Measurements from ENCODE around the gene TMEM132A.

TMEM132A gene

GRCh38 chr11:60960405-60960804 is 36.1 kb downstream of the TMEM132A start:
- DNase-seq, result no peak
- Histone ChIP-seq H4K20me1 (ENCODE audit: insufficient read depth, low read length) (no peaks in the 10 kb centered on the region), H3K4me3 (ENCODE audit: low read length) (no peak overlapping the region), H3K9me3 (replicated peaks; ENCODE audit: insufficient read depth, low read length) (no peaks in the 10 kb centered on the region), H2AFZ (ENCODE audit: low read length) (no peak overlapping the region), H3F3A (ENCODE audit: insufficient read depth, low read length) (no peaks in the 10 kb centered on the region), H3K4me1 (ENCODE audit: low read length) (no peaks in the 10 kb centered on the region), H3K4me2 (ENCODE audit: low read depth, low read length) (no peak overlapping the region), H3K36me3 (replicated peaks; ENCODE audit: insufficient read depth, low read length) (no peaks in the 10 kb centered on the region), H3K27ac (ENCODE audit: low read length) (no peak overlapping the region), H3K79me2 (ENCODE audit: low read length) (no peaks in the 10 kb centered on the region), H3K9me2 (replicated peaks; ENCODE audit: insufficient read depth, low read length) (no peaks in the 10 kb centered on the region), H3K9ac (ENCODE audit: low read length) (no peak overlapping the region), H3K27me3 (replicated peaks; ENCODE audit: insufficient read depth, low read length) (no peaks in the 10 kb centered on the region)
- no peak for TF ChIP-seq EZH2phosphoT487 (IDR thresholded peaks at IDR 0.05; ENCODE audit: low read length)
- TF ChIP-seq CTCF (IDR thresholded peaks at IDR 0.05; ENCODE audit: low read length), result no peak
- no peak for TF ChIP-seq EZH2 (optimal IDR thresholded peaks at IDR 0.05; ENCODE audit: low read depth, low read length)

DNA sequence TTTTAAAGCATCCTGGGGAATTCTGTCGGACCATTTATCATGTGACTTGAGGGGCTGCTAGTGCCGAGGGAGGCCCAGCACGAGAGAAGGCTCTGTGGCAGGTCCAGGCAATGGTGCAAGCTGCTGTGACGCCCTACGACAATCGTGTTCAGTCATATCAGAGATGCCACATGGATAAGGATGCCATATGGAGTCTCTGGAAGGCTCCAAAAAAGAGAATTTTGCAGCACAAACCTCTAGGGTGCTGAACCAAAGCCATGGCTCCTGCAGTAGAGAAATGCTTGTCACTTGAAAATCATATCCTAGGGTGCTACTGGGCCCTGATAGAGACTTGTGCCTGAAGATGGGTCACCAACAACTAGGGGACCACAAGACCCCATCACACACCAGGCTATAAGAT is 40.5 kb downstream of the TMEM132A start:
- Histone ChIP-seq H3K4me1 (ENCODE audit: low read length) (no peaks in the 10 kb centered on the region), H4K20me1 (ENCODE audit: insufficient read depth, low read length) (no peaks in the 10 kb centered on the region), H3K9ac (ENCODE audit: low read length) (no peak overlapping the region), H3K4me2 (ENCODE audit: low read depth, low read length) (no peak overlapping the region), H3F3A (ENCODE audit: insufficient read depth, low read length) (no peaks in the 10 kb centered on the region), H2AFZ (ENCODE audit: low read length) (no peak overlapping the region), H3K27ac (ENCODE audit: low read length) (no peak overlapping the region), H3K4me3 (ENCODE audit: low read length) (no peak overlapping the region), H3K9me2 (replicated peaks; ENCODE audit: insufficient read depth, low read length) (no peaks in the 10 kb centered on the region), H3K79me2 (ENCODE audit: low read length) (no peaks in the 10 kb centered on the region), H3K9me3 (replicated peaks; ENCODE audit: insufficient read depth, low read length) (no peaks in the 10 kb centered on the region), H3K27me3 (replicated peaks; ENCODE audit: insufficient read depth, low read length) (no peaks in the 10 kb centered on the region), H3K36me3 (replicated peaks; ENCODE audit: insufficient read depth, low read length) (no peaks in the 10 kb centered on the region)
- TF ChIP-seq CTCF (IDR thresholded peaks at IDR 0.05; ENCODE audit: low read length) (no peak), EZH2 (optimal IDR thresholded peaks at IDR 0.05; ENCODE audit: low read depth, low read length) (no peak), EZH2phosphoT487 (IDR thresholded peaks at IDR 0.05; ENCODE audit: low read length) (no peak)
- no peak for DNase-seq

DNA sequence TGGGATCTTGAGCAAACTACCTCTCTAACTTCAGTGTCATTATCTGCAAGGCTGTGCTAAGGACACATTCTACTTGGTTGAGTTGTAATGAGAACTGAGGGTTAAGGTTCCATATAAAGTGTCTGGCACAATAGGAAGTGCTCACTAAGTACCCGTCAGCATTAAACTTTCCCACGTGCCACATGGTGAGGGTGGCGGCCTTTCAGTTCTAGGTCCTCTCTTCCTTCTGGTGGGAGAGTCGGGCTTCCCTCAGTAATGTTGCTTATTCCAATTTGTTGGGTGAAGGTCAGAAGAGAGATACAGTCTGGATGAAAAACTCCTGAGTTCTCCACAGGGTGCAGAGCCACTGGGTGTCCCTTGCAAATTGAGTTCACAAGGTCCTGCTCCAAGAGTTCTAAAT is 42.6 kb downstream of the TMEM132A start:
- H3K27me3 ChIP-seq (replicated peaks; ENCODE audit: insufficient read depth, low read length), result no peaks in the 10 kb centered on the region
- TF ChIP-seq EZH2phosphoT487 (IDR thresholded peaks at IDR 0.05; ENCODE audit: low read length) (no peak), EZH2 (optimal IDR thresholded peaks at IDR 0.05; ENCODE audit: low read depth, low read length) (no peak), CTCF (IDR thresholded peaks at IDR 0.05; ENCODE audit: low read length) (no peak)

More for the DNA sequence above, 42.6 kb downstream of the TMEM132A start:
- Histone ChIP-seq H3K9ac (ENCODE audit: low read length) (no peak overlapping the region), H2AFZ (ENCODE audit: low read length) (no peak overlapping the region), H3K27ac (ENCODE audit: low read length) (no peak overlapping the region), H3K9me3 (replicated peaks; ENCODE audit: insufficient read depth, low read length) (no peaks in the 10 kb centered on the region), H3K9me2 (replicated peaks; ENCODE audit: insufficient read depth, low read length) (no peaks in the 10 kb centered on the region), H3K79me2 (ENCODE audit: low read length) (no peaks in the 10 kb centered on the region), H3K4me1 (ENCODE audit: low read length) (no peaks in the 10 kb centered on the region), H3K4me2 (ENCODE audit: low read depth, low read length) (no peak overlapping the region), H3K4me3 (ENCODE audit: low read length) (no peak overlapping the region), H4K20me1 (ENCODE audit: insufficient read depth, low read length) (no peaks in the 10 kb centered on the region), H3F3A (ENCODE audit: insufficient read depth, low read length) (no peaks in the 10 kb centered on the region), H3K36me3 (replicated peaks; ENCODE audit: insufficient read depth, low read length) (no peaks in the 10 kb centered on the region)
- no peak for DNase-seq
